ENCODE data around the gene ABCA13. TPM values are rescaled to one million over a fixed set of nuclear protein-coding genes. Genes with fewer than 3 reads are reported as not detected.

The ABCA13 gene
- total RNA-seq, 1 donor, result 0.54 TPM

- H3K4me3 ChIP-seq (ENCODE audit: low read depth, low read length), result no peak overlapping the region
- TF ChIP-seq, protein P1, sequence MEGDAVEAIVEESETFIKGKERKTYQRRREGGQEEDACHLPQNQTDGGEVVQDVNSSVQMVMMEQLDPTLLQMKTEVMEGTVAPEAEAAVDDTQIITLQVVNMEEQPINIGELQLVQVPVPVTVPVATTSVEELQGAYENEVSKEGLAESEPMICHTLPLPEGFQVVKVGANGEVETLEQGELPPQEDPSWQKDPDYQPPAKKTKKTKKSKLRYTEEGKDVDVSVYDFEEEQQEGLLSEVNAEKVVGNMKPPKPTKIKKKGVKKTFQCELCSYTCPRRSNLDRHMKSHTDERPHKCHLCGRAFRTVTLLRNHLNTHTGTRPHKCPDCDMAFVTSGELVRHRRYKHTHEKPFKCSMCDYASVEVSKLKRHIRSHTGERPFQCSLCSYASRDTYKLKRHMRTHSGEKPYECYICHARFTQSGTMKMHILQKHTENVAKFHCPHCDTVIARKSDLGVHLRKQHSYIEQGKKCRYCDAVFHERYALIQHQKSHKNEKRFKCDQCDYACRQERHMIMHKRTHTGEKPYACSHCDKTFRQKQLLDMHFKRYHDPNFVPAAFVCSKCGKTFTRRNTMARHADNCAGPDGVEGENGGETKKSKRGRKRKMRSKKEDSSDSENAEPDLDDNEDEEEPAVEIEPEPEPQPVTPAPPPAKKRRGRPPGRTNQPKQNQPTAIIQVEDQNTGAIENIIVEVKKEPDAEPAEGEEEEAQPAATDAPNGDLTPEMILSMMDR (IDR thresholded peaks at IDR 0.05; ENCODE audit: insufficient read depth, low read length), result no peak
- no peak for DNase-seq (ENCODE audit: low read depth)
These were observed 354.8 kb downstream of the ABCA13 start for GRCh38 chr7:48525736-48526732.

GRCh38 chr7:48528646-48529045 lies 357.4 kb downstream of the ABCA13 start:
- TF ChIP-seq, protein P1 (IDR thresholded peaks at IDR 0.05; ENCODE audit: insufficient read depth, low read length), result no peak
- DNase-seq (ENCODE audit: low read depth), result no peak

GRCh38 chr7:48537561-48537960 lies 366.3 kb downstream of the ABCA13 start:
- TF ChIP-seq, protein P1 (IDR thresholded peaks at IDR 0.05; ENCODE audit: insufficient read depth, low read length), result no peak
- no peak for DNase-seq (ENCODE audit: low read depth)
- no peak overlapping the region for H3K4me3 ChIP-seq (ENCODE audit: low read depth, low read length)

More at GRCh38 chr7:48528646-48529045, 357.4 kb downstream of the ABCA13 start:
- H3K4me3 ChIP-seq (ENCODE audit: low read depth, low read length), result no peak overlapping the region

- no peak for DNase-seq (ENCODE audit: low read depth)
- TF ChIP-seq, protein P1 (IDR thresholded peaks at IDR 0.05; ENCODE audit: insufficient read depth, low read length), result no peak
- no peak overlapping the region for H3K4me3 ChIP-seq (ENCODE audit: low read depth, low read length)
These were observed 369.5 kb downstream of the ABCA13 start for GRCh38 chr7:48540746-48541145.

- no peak for DNase-seq (ENCODE audit: low read depth)
- TF ChIP-seq, protein P1 (IDR thresholded peaks at IDR 0.05; ENCODE audit: insufficient read depth, low read length), result no peak
- H3K4me3 ChIP-seq (ENCODE audit: low read depth, low read length), result no peak overlapping the region
These were observed 377.4 kb downstream of the ABCA13 start for GRCh38 chr7:48548667-48549066.

GRCh38 chr7:48551652-48552051 lies 380.4 kb downstream of the ABCA13 start:
- TF ChIP-seq, protein P1 (IDR thresholded peaks at IDR 0.05; ENCODE audit: insufficient read depth, low read length), result no peak
- no peak for DNase-seq (ENCODE audit: low read depth)
- no peak overlapping the region for H3K4me3 ChIP-seq (ENCODE audit: low read depth, low read length)
